Measurements from ENCODE around the gene PSME2. TPM values are rescaled to one million over a fixed set of nuclear protein-coding genes. Genes with fewer than 3 reads are reported as not detected.
A peak's percentile ranks its signal among the peaks of the same experiment; 100 is the strongest.

PSME2 gene
- total RNA-seq, 1 donor from 2014 or later = 91.8 TPM

GRCh38 chr14:24139272-24139934 lies 7.0 kb downstream of the PSME2 start:
- Mint-ChIP-seq H3K27me3 (ENCODE audit: unreplicated experiment) (no peaks in the 10 kb centered on the region), H3K36me3 (ENCODE audit: unreplicated experiment) (peaks cover 21% of the 10 kb centered on the region), H3K4me3 (ENCODE audit: unreplicated experiment) (peak overlapping the region; percentile 42), H3K4me1 (ENCODE audit: unreplicated experiment) (peaks cover 34% of the 10 kb centered on the region), H3K27ac (ENCODE audit: unreplicated experiment) (peak overlapping the region; percentile 41), H3K9me3 (ENCODE audit: unreplicated experiment) (no peaks in the 10 kb centered on the region)
- DNase-seq (ENCODE audit: extremely low spot score, unreplicated experiment) = no peak
- TF ChIP-seq CTCF (IDR thresholded peaks at IDR 0.05) = no peak

- H3K27ac Mint-ChIP-seq (ENCODE audit: unreplicated experiment) = peak overlapping the region; percentile 41
- TF ChIP-seq CTCF (IDR thresholded peaks at IDR 0.05) = no peak
- no peak overlapping the region for H3K4me3 Mint-ChIP-seq (ENCODE audit: unreplicated experiment)
- H3K9me3 Mint-ChIP-seq (ENCODE audit: unreplicated experiment) = no peaks in the 10 kb centered on the region
- peaks cover 19% of the 10 kb centered on the region for H3K36me3 Mint-ChIP-seq (ENCODE audit: unreplicated experiment)
- H3K4me1 Mint-ChIP-seq (ENCODE audit: unreplicated experiment) = peaks cover 34% of the 10 kb centered on the region
- DNase-seq (ENCODE audit: extremely low spot score, unreplicated experiment) = no peak
- no peaks in the 10 kb centered on the region for H3K27me3 Mint-ChIP-seq (ENCODE audit: unreplicated experiment)
Observed at GRCh38 chr14:24138396-24139271, 7.8 kb downstream of the PSME2 start.

GRCh38 chr14:24137529-24138395 lies 8.6 kb downstream of the PSME2 start:
- peak overlapping the region; percentile 81 for H3K27ac Mint-ChIP-seq (ENCODE audit: unreplicated experiment)
- DNase-seq (ENCODE audit: extremely low spot score, unreplicated experiment) = no peak
- H3K36me3 Mint-ChIP-seq (ENCODE audit: unreplicated experiment) = peaks cover 19% of the 10 kb centered on the region
- no peak for TF ChIP-seq CTCF (IDR thresholded peaks at IDR 0.05)
- H3K4me3 Mint-ChIP-seq (ENCODE audit: unreplicated experiment) = peak overlapping the region; percentile 79
- peaks cover 33% of the 10 kb centered on the region for H3K4me1 Mint-ChIP-seq (ENCODE audit: unreplicated experiment)
- no peaks in the 10 kb centered on the region for H3K27me3 Mint-ChIP-seq (ENCODE audit: unreplicated experiment)
- H3K9me3 Mint-ChIP-seq (ENCODE audit: unreplicated experiment) = no peaks in the 10 kb centered on the region

- H3K9me3 Mint-ChIP-seq (ENCODE audit: unreplicated experiment) = no peaks in the 10 kb centered on the region
- peaks cover 29% of the 10 kb centered on the region for H3K4me1 Mint-ChIP-seq (ENCODE audit: unreplicated experiment)
- peak overlapping the region; percentile 79 for H3K4me3 Mint-ChIP-seq (ENCODE audit: unreplicated experiment)
- H3K27me3 Mint-ChIP-seq (ENCODE audit: unreplicated experiment) = no peaks in the 10 kb centered on the region
- TF ChIP-seq CTCF (IDR thresholded peaks at IDR 0.05) = no peak
- DNase-seq (ENCODE audit: extremely low spot score, unreplicated experiment) = no peak
- peak overlapping the region; percentile 81 for H3K27ac Mint-ChIP-seq (ENCODE audit: unreplicated experiment)
- H3K36me3 Mint-ChIP-seq (ENCODE audit: unreplicated experiment) = peaks cover 19% of the 10 kb centered on the region
Observed at GRCh38 chr14:24136684-24137528, 9.5 kb downstream of the PSME2 start.
